Spleen (tissue), 7 donors: ENCODE measurements around the gene KRT7.

ENCODE experiments used
- POLR2A ChIP-seq, 3 donors: fragments of 450-650 bp; IDR thresholded peaks; one replicate each; pipeline ENCODE4 v1.5.1; 2017; ENCODE audit warnings: antibody characterized with exemption in 3 of 3, mild to moderate bottlenecking in 1 of 3
- POLR2AphosphoS5 ChIP-seq, 3 donors: sonication (generic); formaldehyde crosslinking; IDR thresholded peaks; one replicate each; pipeline ENCODE4 v1.5.1; 2017; ENCODE audit warnings: antibody characterized with exemption in 3 of 3
- TF ChIP-seq, protein P1 (sequence below), 11 experiments: fragments of 200-600 bp in 7 of 11; fragments of 450-650 bp in 4 of 11; sonication (generic) in 4 of 11; IDR thresholded peaks in 8 of 11; conservative IDR thresholded peaks in 3 of 11; 1 replicate in 7 of 11; 2 replicates in 4 of 11; pipeline versions ENCODE4 v1.4.0 to v1.8.0; 2016 to 2021; ENCODE audit warnings: antibody characterized with exemption in 11 of 11, inconsistent platforms in 4 of 11, mild to moderate bottlenecking in 1 of 11
- donor health status: DM: no; HTN: no; CAD: no; lungs with moderate emphysema.
- donor health status: DM: no; HTN: no; CAD: no.
- donor health status: DM: no; HTN: no; CAD: no.

DNA sequence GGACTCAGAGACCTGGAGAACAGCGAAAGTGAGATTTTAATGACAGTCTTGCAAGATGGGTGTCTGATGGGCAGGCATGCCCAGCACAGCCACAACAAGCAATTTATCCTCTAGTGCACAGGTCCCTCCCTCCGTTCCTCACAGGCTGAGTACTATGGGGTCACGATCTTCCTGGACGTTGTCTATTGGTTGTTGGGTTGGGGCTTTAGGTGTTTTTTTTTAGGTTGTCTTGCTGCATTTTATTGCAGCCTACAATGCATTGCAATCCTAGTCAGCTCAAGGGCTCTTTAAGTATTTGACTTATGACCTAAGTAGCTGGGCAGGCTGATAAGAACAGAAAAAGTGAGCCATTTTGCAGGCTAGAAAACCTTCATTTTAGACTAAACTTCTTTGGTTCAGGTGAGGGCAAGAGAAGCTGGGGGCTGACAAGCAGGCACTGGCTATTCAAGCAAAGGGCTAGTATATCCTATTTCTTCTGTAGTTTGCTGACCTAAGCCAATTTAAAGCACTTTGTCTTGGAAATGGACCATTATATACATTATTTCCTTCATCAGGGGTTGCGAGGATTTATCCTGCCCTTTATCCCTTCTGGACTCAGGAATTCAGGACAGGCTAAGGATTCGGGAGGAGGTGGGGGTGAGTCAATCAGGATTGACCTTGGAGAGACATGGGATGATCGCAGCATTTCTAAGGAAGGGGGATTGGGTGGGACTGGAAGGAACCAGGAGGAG, 6.0 kb downstream of the KRT7 start:
- TF ChIP-seq, protein P1, sequence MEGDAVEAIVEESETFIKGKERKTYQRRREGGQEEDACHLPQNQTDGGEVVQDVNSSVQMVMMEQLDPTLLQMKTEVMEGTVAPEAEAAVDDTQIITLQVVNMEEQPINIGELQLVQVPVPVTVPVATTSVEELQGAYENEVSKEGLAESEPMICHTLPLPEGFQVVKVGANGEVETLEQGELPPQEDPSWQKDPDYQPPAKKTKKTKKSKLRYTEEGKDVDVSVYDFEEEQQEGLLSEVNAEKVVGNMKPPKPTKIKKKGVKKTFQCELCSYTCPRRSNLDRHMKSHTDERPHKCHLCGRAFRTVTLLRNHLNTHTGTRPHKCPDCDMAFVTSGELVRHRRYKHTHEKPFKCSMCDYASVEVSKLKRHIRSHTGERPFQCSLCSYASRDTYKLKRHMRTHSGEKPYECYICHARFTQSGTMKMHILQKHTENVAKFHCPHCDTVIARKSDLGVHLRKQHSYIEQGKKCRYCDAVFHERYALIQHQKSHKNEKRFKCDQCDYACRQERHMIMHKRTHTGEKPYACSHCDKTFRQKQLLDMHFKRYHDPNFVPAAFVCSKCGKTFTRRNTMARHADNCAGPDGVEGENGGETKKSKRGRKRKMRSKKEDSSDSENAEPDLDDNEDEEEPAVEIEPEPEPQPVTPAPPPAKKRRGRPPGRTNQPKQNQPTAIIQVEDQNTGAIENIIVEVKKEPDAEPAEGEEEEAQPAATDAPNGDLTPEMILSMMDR (IDR thresholded peaks at IDR 0.05 in 8 of 11, conservative IDR thresholded peaks at IDR 0.05 in 3 of 11), result no peak
- no peak for TF ChIP-seq POLR2A (IDR thresholded peaks at IDR 0.05)
- TF ChIP-seq POLR2AphosphoS5 (IDR thresholded peaks at IDR 0.05), result no peak
